ENCODE results near the gene PCDHB16.
"Not testable (repeated sequence)": the region's sequence is repeated elsewhere in the genome, so short reads cannot be mapped to it uniquely, and the experiment has no call there.

PCDHB16 gene
- 0 reads per million in 4 experiments for total RNA-seq

GRCh38 chr5:141182248-141182647 lies at the start of gene PCDHB16:
Gene PCDHB16 (plus strand): TSS chr5:141182387. CDS start chr5:141182560, 173 bp downstream.
- DNase-seq, result no peak

- no peak for DNase-seq
These were observed 47.0 kb upstream of the PCDHB16 start, which contains the start of gene PCDHB5 for GRCh38 chr5:141135030-141135717. Gene PCDHB5 (plus strand): TSS chr5:141135206. CDS start chr5:141135435, 229 bp downstream.

GRCh38 chr5:141135718-141136266 lies 46.4 kb upstream of the PCDHB16 start:
- no peak for DNase-seq

- DNase-seq, result not testable (repeated sequence)
These were observed 44.8 kb upstream of the PCDHB16 start for GRCh38 chr5:141137346-141137745.

- DNase-seq, result no peak
These were observed 32.4 kb upstream of the PCDHB16 start, which contains the start of gene PCDHB6 for GRCh38 chr5:141149812-141150211. Gene PCDHB6 (plus strand): TSS chr5:141150057. CDS start chr5:141150258, 201 bp downstream.

GRCh38 chr5:141150224-141150992 lies 31.8 kb upstream of the PCDHB16 start:
- DNase-seq, result no peak

GRCh38 chr5:141150993-141151325 lies 31.2 kb upstream of the PCDHB16 start:
- DNase-seq, result no peak

GRCh38 chr5:141151632-141152031 lies 30.6 kb upstream of the PCDHB16 start:
- DNase-seq, result not testable (repeated sequence)

GRCh38 chr5:141152096-141152495 lies 30.1 kb upstream of the PCDHB16 start:
- not testable (repeated sequence) for DNase-seq

- DNase-seq, result no peak
These were observed 26.4 kb upstream of the PCDHB16 start for GRCh38 chr5:141155540-141156374.

GRCh38 chr5:141157356-141157755 lies 24.8 kb upstream of the PCDHB16 start:
- not testable (repeated sequence) for DNase-seq

GRCh38 chr5:141157901-141158300 lies 24.3 kb upstream of the PCDHB16 start:
- DNase-seq, result not testable (repeated sequence)

GRCh38 chr5:141172381-141173204 lies 9.6 kb upstream of the PCDHB16 start, which contains the start of gene PCDHB7:
Gene PCDHB7 (plus strand): TSS chr5:141172644. CDS start chr5:141172836, 192 bp downstream.
- DNase-seq, result no peak

GRCh38 chr5:141174291-141175104 lies 7.7 kb upstream of the PCDHB16 start:
- DNase-seq, result not testable (repeated sequence)

GRCh38 chr5:141175933-141176332 lies 6.3 kb upstream of the PCDHB16 start:
- DNase-seq, result no peak

GRCh38 chr5:141177577-141178191 lies 4.5 kb upstream of the PCDHB16 start, which contains the start of gene PCDHB8:
Gene PCDHB8 (plus strand): TSS chr5:141177790. CDS start chr5:141178035, 245 bp downstream.
- not testable (repeated sequence) for DNase-seq

- not testable (repeated sequence) for DNase-seq
These were observed 2.8 kb upstream of the PCDHB16 start for GRCh38 chr5:141179371-141179770.

- DNase-seq, result not testable (repeated sequence)
These were observed 2.3 kb upstream of the PCDHB16 start for GRCh38 chr5:141179876-141180275.

GRCh38 chr5:141180313-141180712 lies 1.9 kb upstream of the PCDHB16 start:
- DNase-seq, result no peak

Measured in effector CD8-positive, alpha-beta T cell (primary cell).